GM10847 (cell line): ENCODE measurements around the gene ABLIM2.

Experiments
- POLR2A ChIP-seq: IDR thresholded peaks from 2 replicates; pipeline ENCODE4 v1.6.1; 2011; ENCODE audit not compliant: insufficient read length; ENCODE audit errors: extremely low read depth

The ABLIM2 gene

DNA sequence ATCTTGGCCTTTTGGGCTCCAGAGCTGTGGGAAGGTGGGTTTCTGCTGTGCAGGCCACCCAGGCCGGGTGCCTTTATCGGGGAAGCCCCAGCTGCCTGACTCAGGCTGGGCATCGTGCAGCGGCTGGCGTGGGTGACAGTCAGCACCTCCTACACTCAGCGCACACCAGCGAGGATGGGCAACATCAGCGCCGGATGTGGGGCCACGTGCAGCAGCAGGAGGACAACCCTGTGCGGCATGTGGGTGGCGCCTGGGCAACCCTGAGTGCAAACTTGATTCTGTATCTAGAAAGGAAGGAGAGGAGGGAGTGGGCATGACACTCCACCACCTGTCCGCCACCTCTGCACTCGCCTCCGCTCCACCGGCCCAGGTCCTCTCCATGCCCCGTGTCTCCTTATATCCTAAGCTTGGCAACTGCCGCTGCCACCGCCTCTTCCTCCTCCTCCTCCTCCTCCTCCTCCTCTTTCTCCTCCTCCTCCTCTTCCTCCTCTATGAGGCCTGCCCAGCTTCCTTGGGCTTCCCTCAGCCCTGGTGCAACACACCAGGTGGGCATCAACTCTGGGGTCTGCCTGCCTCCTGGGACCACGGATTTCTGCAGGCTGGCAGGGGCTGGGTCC lies 111.6 kb downstream of the ABLIM2 start:
- no peak for TF ChIP-seq POLR2A

DNA sequence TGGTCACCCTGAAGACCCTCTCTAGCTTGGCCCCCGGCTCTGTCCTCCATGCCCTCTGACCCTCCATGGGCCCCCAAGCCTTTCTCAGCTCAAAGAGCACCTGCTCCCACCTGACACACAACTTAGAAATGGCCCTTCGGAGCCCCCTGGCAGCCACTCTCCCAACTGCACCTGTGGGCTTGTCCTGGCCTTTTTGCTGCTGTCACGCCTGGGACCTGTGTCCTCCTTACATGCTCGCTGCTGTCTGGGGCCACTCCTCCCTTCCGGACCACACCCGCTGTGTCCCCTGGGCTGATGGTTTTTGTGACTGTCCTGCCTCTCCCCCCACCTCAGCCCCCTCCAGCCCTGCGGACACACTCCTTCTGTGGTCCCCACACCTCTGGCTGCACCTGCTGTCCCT lies 112.7 kb downstream of the ABLIM2 start:
- no peak for TF ChIP-seq POLR2A

- no peak for TF ChIP-seq POLR2A
These were observed 113.9 kb downstream of the ABLIM2 start for GRCh38 chr4:8044699-8045098.

DNA sequence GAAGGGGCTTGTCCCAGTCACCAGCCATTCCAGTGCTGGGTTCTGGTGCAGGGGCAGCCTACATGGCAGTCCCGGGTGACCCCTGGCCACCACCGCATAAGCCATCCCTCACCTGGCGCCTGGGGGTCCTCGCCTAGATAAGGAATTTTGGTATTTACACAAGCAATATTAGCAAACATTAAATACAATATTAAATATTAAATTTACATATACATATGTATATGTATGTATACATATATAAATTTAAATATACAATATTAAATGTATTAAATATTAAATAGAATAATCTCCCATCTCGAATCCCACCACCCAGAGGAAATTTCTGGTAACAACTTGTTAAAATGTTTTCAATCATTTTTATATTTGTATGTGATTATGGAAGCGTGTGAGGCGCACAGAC lies 114.4 kb downstream of the ABLIM2 start:
- no peak for TF ChIP-seq POLR2A

DNA sequence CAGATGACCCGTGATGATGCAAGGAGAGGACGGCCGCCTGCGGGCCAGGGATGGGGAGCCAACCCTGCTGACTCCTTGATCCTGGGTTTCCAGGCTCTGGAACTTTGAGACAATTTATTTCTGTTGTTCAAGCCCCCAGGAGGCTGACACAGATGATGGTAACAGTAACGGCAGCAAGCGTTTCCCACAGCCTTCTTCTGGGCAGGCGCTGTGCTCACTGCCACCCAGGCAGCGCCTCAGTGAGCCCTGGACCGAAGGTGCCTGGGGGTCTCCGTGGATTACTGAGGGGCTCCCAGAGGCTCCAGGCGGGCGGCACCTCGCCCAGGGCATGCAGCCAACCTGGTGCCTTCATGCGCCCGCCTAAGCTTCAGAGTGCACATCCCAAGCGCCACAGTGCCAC lies 115.0 kb downstream of the ABLIM2 start:
- no peak for TF ChIP-seq POLR2A

DNA sequence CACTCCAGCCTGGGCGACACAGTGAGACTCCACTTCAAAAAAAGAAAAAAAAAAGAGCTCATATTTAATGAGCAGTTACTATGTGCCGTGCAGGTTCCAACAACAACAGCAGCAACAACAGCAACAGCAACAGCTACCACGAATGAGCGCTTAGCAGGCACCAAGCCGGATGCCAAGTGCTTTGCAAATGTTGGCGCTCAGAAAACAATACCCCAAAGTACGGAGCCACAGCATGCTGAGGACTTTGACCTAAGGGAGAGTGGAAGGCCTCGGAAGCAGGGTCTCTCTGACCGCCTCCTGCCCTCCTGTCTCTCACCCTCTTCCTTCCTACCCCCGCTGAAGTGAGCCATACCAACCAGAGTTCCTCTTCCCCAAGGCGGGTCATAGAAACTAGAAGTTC lies 116.7 kb downstream of the ABLIM2 start:
- no peak for TF ChIP-seq POLR2A

GRCh38 chr4:8041172-8041571 lies 117.4 kb downstream of the ABLIM2 start:
- no peak for TF ChIP-seq POLR2A

GRCh38 chr4:8040607-8041006 lies 118.0 kb downstream of the ABLIM2 start:
- TF ChIP-seq POLR2A: no peak

GRCh38 chr4:8039853-8040252 lies 118.8 kb downstream of the ABLIM2 start:
- no peak for TF ChIP-seq POLR2A

GRCh38 chr4:8039290-8039689 lies 119.3 kb downstream of the ABLIM2 start:
- TF ChIP-seq POLR2A: no peak

- no peak for TF ChIP-seq POLR2A
These were observed 119.8 kb downstream of the ABLIM2 start for GRCh38 chr4:8038719-8039251.

- no peak for TF ChIP-seq POLR2A
These were observed 120.5 kb downstream of the ABLIM2 start for GRCh38 chr4:8038083-8038482.

DNA sequence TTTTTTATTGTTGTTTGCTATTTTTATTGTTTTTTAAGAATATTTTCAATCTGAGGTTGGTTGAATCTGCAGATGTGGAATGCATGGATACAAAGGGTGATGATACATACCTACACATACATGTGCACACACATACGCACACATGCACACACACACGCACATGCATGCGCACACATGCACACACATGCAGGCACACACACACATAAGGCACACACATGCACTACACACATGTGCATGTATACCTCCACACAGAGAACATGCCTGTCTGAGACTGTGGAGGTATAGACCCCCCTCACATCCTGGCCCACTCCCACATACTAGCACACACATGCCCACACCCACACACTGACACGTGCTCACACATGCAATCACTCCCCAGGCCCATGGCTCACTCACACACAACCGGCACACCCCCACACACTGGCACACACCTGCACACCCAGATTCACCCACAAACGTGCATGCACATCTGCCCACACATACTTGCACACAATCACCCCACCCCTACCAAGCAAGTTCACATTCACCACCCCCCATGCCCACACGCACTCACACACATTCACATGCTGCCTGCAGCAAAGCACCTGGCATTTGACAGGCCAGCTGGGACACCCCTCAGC lies 121.4 kb downstream of the ABLIM2 start:
- TF ChIP-seq POLR2A: no peak

DNA sequence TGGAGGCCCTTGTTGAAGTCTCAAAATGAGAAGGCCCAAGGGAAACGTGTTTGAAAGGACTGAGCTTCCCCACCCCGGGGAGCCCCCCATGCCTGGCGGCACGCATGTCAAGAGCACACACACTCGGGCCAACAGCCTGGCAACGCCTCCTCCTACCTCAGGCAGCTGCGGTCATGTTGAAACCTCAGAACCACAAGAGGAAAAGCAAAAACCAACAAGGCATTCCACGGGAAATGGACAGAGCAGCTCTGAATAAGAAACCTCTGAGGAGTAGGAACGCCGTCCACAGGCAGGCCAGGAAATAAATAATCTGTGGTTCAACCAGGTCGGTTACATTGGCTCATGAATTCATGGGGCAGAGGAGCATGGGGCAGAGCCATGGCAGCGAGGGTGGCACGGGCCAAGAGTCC lies 123.2 kb downstream of the ABLIM2 start:
- no peak for TF ChIP-seq POLR2A

DNA sequence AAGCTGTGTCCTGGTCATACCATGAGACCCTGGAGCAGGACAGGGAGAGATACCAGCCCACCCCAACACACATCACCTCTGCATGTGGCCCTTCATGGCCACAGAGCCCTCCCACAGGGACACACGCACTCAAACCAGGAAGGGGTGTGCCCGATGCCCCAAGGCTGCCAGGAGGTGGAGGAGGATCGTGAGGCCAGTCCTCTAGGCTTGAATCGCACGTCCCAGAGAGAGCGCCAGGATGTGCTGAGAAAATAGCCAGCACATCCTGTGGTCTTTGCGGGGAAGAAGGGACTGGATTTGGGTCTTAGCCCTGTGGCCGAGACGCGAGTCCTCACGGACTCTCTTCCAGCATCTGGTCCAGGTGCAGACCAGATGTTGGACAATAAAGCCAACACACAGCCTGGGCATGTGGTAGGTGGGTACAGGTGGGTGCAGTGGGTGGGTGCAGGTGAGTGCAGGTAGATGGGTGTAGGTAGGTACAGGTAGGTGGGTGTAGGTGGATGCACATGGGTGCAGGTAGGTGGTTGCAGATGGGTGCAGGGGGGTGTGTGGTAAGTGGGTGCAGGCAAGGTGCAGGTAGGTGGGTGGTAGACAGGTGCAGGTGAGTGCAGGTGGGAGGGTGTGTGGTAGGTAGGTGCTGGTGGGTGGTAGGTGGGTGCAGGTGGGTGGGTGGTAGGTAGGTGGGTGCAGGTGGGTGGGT lies 124.6 kb downstream of the ABLIM2 start:
- no peak for TF ChIP-seq POLR2A

- TF ChIP-seq POLR2A: no peak
These were observed 125.4 kb downstream of the ABLIM2 start for GRCh38 chr4:8033067-8033755.
